ENCODE data around the gene SLC2A9. TPM values are rescaled to one million over a fixed set of nuclear protein-coding genes. Genes with fewer than 3 reads are reported as not detected.

The SLC2A9 gene
- total and polyA plus RNA-seq, 2 of the 13 experiments (the other 11 are each of a cell fraction or from before 2014, with no cell fraction given) = 36.2 to 42.3 TPM

- TF ChIP-seq ZFP62 (CRISPR knock-in tag; IDR thresholded peaks at IDR 0.05) = no peak
- TF ChIP-seq MBD4 (IDR thresholded peaks at IDR 0.05; ENCODE audit: borderline replicate concordance, low read length) = no peak
- peak; percentile 87 for TF ChIP-seq GATAD2A (CRISPR knock-in tag; IDR thresholded peaks at IDR 0.05)
- TF ChIP-seq ZNF124 (CRISPR knock-in tag; IDR thresholded peaks at IDR 0.05) = no peak
- peak; percentile 74 for TF ChIP-seq TEAD3 (CRISPR knock-in tag; optimal IDR thresholded peaks at IDR 0.05; ENCODE audit: borderline replicate concordance)
- TF ChIP-seq TOPORS (CRISPR knock-in tag; IDR thresholded peaks at IDR 0.05) = no peak
- peak; percentile 65 for TF ChIP-seq RBFOX2 (IDR thresholded peaks at IDR 0.05; ENCODE audit: low read depth, low read length)
- TF ChIP-seq ZNF101 (CRISPR knock-in tag; IDR thresholded peaks at IDR 0.05; ENCODE audit: borderline replicate concordance, low read depth) = no peak
- TF ChIP-seq TP53 (CRISPR knock-in tag; conservative IDR thresholded peaks at IDR 0.05) = no peak
- TF ChIP-seq GTF2F1 (IDR thresholded peaks at IDR 0.05; ENCODE audit: low read length) = no peak
- TF ChIP-seq POLR2AphosphoS5 (IDR thresholded peaks at IDR 0.05; ENCODE audit: low read depth, low read length) = peak; percentile 89
- TF ChIP-seq EED (CRISPR knock-in tag; IDR thresholded peaks at IDR 0.05) = no peak
- no peak for TF ChIP-seq ZBTB10 (CRISPR knock-in tag; IDR thresholded peaks at IDR 0.05; ENCODE audit: borderline replicate concordance)
- TF ChIP-seq ARNT2 (CRISPR knock-in tag; IDR thresholded peaks at IDR 0.05; ENCODE audit: low read depth) = 0 out of 2 replicates have a peak, but pooled peaks have one; percentile 19
- TF ChIP-seq ZNF333 (CRISPR knock-in tag; IDR thresholded peaks at IDR 0.05; ENCODE audit: borderline replicate concordance) = no peak; the same call in 1 of the 2 replicates
- no peak for TF ChIP-seq ZNF10 (CRISPR knock-in tag; IDR thresholded peaks at IDR 0.05; ENCODE audit: borderline replicate concordance, low read depth)
- TF ChIP-seq ZNF616 (CRISPR knock-in tag; IDR thresholded peaks at IDR 0.05; ENCODE audit: low read depth) = no peak
- peak; percentile 54; the same call in 1 of the 2 replicates for TF ChIP-seq ERF (CRISPR knock-in tag; IDR thresholded peaks at IDR 0.05)
- TF ChIP-seq NR2F2 (IDR thresholded peaks at IDR 0.05; ENCODE audit: borderline replicate concordance, low read depth) = no peak
- no peak; the same call in 1 of the 2 replicates for TF ChIP-seq ZC3H13 (CRISPR knock-in tag; IDR thresholded peaks at IDR 0.05)
- no peak for TF ChIP-seq CBFB (CRISPR knock-in tag; IDR thresholded peaks at IDR 0.05)
- no peak for TF ChIP-seq ZNF577 (CRISPR knock-in tag; IDR thresholded peaks at IDR 0.05; ENCODE audit: borderline replicate concordance, low read depth)
- no peak; the same call in 1 of the 2 replicates for TF ChIP-seq ZNF232 (CRISPR knock-in tag; IDR thresholded peaks at IDR 0.05; ENCODE audit: borderline replicate concordance)
- TF ChIP-seq RBM22 (optimal IDR thresholded peaks at IDR 0.05; ENCODE audit: low read length) = no peak
- no peak for TF ChIP-seq IKZF1 (IDR thresholded peaks at IDR 0.05)
- TF ChIP-seq ZNF138 (CRISPR knock-in tag; IDR thresholded peaks at IDR 0.05; ENCODE audit: low read depth) = no peak; the same call in 1 of the 2 replicates
- no peak for TF ChIP-seq PRMT3 (CRISPR knock-in tag; IDR thresholded peaks at IDR 0.05; ENCODE audit: borderline replicate concordance, low read depth)
- TF ChIP-seq TOE1 (CRISPR knock-in tag; IDR thresholded peaks at IDR 0.05) = no peak
- peak; percentile 59; the same call in 1 of the 2 replicates for TF ChIP-seq DPF2 (CRISPR knock-in tag; IDR thresholded peaks at IDR 0.05; ENCODE audit: borderline replicate concordance, low read depth)
- 0 out of 2 replicates have a peak, but pooled peaks have one; percentile 21 for TF ChIP-seq ZSCAN29 (CRISPR knock-in tag; conservative IDR thresholded peaks at IDR 0.05)
- no peak for TF ChIP-seq EZH2 (conservative IDR thresholded peaks at IDR 0.05; ENCODE audit: low read depth, low read length)
Measured at GRCh38 chr4:10020871-10021652, at the start of gene SLC2A9 (continued).

Data from HepG2 (cell line).